Stimulated activated CD4-positive, alpha-beta T cell treated with anti-CD3 and anti-CD28 coated beads, TNF-alpha, amount 100 ng/mL, for 4 hours (primary cell): ENCODE measurements around the gene HNRNPU.

ENCODE experiments used
- DNase-seq, 3 experiments: peaks; one replicate each; pipeline ENCODE4 v3.0.0-alpha.2; 2020; ENCODE audit warnings: low read depth in 3 of 3

Gene HNRNPU

DNA sequence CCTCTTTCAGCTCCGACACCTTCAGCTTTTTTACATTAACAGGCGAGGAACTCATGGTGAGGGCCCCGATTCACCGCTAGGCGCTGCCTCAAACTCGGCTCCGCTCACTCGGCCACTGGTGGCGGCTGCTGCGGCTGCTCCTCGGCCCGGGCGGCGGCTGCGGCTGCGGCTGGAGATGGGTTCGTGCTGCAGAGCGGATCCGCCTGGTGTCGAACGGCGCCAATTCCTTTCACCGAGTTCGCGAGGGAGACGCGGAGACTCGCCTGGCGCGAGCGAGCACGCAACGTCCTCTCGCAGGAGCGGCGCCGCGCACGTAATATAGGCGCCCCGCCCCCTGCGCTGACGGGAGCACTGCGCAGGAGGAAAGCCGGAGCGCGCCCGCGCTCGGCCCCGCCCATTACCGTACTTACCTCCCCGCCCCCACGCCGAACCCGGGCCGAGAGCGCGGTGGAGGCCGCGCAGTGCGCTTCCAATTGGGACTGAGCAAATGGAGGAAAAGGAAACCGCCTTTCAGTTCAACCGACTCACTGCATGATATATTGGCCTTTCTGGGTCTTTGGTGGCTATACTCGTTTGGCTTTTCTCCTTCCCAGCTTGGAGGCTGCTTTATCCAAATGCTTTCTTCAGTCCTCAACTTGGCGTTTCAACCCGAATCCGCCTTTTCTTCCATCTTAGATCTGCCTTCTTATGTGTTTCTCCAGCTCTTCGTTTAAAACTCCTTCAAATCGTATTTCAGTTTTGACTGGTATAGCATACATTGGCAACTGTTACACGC lies at the start of gene HNRNPU:
HNRNPU (minus strand) TSS at position 291 of the 775 bp plus-strand sequence; CDS start at position 55, 236 bp downstream.
- peak; percentile 92 to 94 (median 93) for DNase-seq

DNA sequence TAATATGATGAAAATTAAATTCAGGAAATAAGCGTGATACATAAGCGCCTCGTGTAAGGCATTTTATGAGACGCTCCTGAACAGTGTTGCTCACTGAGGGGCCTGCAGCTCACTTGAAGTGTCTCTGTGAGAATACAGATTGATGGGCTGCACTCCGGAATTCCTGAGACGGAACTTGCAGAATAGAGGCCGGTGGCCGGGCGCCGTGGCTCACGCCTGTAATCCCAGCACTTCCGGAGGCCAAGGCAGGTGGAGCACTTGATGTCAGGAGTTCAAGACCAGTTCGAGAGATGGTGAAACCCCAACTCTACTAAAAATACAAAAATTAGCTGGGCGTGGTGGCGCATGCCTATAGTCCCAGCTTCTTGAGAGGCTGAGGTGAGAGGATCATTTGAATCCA lies 49.5 kb upstream of the HNRNPU start:
- no peak for DNase-seq

DNA sequence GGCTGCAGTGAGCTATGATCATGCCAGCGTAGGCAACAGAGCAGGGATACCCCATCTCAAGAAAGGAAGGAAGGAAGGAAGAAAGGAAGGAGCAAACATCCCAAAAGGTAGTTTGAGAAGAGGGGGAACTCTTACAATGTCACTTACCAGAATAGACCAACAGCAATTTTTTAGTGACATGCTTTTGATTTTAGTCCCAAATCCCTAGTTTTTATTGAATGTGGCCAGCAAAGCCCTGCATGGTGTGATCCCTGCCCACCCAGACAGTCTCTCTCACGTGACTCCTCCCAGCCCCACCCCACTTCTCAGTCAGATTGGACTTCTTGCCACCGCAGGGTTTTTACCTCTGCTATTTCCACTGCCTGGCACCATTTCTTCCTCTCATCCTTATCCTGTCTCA lies 39.8 kb upstream of the HNRNPU start:
- DNase-seq: no peak

DNA sequence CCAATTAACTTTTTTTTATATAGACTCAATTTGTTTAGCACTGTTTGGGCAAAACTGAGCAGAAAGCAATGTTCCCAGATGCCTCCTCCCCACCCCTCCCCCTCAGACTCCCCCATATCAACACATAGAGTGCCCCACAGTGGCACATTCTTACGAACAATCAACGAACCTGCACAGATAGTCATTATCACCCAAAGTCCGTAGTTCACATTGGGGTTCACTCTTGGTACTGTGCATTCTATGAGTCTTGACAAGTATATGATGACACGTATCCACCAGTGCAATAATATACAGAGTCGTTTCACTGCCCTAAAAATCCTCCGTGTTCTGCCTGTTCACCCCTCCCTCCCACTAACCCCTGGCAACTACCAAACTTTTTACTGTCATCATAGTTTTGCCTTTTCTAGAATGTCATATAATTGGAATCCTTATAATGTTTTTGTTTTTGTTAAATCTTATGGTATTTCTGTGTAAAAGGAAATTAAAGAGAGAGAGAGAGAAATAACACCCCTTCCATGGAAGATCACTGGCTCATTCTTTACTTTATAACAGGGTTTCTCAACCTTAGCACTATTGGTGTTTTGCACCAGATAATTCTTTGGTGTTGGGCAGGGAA lies 37.2 kb upstream of the HNRNPU start:
- no peak for DNase-seq

DNA sequence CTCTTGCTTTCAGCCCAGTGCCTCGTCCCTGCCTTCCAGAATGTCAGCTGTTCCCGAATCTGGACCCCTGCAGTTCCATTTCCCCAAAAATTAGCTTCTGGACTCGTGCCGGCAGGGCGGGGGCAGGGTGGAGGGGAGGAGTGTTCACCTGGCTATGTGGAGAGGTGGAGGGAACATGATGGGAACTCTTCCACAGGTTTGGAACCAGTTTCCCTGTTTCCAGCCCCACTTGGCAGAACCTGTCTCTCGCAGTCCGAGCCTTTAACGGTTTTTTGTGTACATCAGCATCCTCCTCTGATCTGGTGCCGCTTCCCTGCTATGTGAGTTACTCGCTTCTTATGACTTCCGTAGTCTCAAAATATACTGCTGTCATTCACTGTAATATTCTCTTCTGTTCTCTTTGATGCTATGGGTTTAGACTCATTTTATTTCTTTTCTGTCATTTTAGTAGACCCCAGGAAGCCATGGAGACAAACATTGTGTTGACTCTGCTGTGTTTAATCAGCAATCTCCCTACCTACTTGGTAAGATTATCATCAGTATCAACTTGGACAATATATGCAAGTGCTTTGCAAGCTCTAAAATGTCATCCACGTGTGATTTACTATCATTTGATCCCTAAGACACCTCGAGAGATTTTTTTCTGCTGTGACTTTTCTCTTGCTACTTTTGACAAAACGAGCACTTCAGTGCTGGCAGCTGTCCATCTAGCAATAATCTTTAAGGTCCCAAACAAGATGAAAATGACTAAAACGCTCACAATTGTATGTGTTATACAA lies 33.3 kb upstream of the HNRNPU start:
- no peak for DNase-seq

DNA sequence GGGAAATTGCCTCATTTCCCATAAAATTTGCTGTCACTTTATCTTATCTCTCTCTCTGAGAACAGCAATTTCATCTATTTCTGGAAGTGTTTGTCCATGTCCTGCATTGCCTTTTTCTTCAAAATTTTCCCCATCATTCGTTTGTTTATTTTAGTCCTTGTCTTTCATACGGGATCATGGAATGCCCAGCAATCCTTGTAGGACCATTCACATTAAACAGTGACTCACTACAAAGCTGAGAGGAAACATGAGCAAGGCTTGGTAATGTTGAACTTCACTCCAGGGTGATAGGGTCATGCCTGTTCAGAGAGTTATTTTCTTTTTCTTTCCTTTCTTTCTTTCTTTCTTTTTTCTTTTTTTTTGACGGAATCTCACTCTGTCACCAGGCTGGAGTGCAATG lies 32.2 kb upstream of the HNRNPU start:
- no peak for DNase-seq

DNA sequence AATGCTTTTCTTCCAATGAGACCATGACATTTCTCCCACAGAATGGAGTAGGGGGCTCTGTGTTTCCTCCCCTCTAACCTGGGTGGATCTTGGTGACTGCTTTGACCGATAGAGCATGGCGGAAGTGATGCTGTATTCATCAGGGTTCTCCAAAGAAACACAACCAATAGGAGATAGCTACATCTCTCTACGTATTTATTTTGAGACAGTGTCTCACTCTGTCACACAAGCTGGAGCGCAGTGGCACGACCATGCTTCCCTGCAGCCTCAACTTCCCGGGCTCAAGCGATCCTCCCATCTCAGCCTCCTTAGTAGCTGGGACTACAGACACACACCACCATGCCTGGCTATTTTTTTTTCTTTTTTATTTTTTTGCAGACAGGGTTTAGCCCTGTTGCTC lies 29.5 kb upstream of the HNRNPU start:
- DNase-seq: no peak

DNA sequence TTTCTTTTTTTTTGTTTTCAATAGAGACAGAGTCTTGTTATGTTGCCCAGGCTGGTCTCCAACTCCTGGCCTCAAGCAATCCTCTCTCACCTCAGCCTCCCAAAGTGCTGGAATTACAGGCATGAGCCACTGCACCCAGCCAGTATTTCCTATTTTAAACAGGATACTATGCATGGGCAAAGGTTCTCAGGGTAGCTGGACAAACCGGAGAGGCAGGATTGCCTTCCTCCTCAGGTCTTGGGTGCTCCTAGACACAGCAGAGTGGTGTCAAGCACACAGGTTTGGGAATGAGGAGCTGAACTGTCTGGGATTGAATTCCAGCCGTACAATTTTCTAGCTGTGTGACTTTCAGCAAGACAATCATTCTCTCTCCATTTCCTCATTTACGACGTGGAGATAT lies 22.9 kb upstream of the HNRNPU start:
- DNase-seq: no peak

DNA sequence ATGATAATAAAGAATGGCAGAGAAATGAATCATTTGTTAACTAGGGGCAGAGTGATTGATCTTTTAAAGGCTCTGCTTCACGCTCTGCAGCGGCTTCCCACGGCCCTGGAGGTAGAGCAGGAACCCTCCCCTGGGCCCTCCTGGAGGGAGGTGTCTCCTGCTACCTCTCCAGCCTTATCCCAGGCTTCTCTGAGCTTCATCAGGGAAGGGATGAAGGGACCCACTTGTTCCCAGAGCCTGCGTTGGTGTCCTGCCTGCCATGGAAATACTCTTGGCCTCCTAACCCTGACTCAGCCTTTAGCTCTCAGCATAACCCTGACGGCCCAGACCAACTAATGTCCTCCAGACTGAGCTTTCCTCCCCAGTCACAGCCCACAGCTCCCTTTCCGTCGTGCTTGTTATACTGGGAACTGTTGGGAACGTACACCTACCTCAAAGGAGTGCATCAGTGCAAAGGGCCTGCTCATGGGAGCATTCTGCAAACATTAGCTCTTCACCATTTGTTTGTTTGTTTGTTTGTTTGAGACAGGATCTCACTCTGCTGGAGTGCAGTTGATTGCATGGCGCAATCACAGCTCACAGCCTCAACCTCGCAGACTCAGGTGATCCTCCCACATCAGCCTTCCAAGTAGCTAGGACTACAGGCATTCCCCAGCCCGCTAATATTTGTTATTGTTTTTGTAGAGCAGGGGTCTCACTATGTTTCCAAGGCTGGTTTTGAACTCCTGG lies 17.4 kb upstream of the HNRNPU start:
- DNase-seq: no peak

DNA sequence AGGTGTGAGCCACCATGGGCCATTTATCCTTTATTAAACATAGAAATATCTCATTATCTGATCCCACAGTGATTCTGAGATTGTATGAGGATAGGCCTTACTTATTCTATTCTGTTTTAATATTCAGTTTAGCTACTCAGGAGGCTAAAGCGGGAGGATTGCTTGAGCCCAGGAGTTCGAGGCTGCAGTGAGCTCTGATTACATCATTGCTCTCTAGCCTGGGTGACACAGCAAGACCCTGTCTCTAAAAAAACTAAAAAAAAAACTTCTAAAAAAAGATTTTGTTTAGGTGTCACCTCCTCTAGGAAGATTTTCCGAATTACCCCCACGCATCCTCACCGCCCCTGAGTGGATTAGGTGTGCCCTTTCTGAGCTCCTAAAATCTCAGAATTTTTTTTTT lies 14.3 kb upstream of the HNRNPU start:
- no peak for DNase-seq

DNA sequence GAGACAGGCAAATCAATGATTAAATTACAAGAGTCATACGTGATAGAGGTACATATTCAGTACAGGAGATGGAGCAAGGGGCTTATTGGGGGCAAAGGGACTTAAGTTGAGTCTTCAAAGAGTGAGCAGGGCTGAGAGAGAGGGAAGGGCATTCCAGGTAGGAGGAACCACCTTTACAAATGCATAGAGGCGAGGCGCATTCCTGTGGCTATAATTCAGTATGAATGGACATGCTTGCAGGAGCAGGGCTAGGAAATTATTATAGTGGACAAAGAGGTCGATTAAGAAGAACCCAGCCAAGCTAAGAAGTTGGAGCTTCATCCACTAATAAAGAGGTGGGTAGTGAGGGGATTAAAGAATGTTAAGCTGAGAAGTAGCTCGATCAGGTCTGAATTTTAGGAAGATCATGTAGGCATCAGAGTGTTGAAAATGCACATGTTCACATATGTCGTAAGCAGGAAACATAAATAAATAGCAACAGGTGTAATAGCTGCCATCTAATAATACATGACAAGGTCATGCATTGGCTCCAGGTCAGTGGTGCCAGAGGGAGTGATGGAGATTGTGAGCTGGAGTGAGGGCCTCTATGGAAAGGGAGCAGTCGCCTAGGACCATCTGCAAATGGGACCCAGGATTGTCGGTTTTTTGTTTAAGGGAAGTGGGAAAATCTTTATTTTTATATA lies 12.0 kb upstream of the HNRNPU start:
- DNase-seq: no peak

DNA sequence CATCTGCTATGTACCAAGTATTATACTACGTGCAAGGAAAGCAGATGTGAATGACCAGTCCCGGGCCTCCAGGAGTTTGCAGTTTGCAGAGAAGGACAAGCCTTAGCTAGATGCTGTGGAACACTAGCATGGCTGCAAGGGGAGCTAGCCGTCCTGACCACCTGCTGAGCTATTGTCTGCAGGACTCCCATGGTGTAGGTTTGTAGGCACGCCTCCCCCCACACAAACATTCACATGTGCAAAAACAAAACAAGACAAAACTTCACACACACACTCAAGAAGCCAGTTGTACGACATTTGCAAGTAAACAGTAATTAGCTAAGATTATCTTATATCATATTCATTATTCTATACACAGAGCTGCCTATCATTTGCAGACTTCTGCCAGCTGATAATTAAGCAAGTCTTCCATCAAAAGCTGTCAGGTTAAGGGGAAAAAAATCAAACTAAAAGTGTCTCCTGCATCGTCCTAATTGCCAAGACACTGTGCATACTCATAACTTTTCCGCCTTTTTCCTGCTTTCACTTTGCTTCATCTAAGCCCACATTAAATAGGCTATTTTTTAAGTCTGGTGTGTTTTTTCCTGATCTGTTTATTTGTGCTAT lies 10.7 kb upstream of the HNRNPU start:
- DNase-seq: no peak

DNA sequence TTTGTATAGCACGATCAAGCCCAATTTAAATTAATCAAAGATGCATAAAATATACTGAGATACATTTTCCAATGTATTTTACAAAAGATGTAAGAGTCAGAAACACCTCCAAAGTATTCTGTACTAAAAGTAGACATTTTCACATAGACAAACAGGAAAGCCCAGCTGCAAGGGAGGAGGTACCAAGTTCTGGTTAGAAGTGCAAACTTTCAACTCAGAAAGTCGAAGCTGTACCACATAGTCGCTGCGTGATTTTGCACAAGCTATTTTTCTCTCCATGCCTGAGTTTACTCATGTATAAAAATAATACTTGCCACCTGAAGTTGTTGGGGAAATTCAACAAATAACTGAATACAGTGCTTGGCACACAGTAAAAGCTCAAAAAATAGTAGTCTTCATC lies 5.6 kb upstream of the HNRNPU start:
- no peak for DNase-seq

DNA sequence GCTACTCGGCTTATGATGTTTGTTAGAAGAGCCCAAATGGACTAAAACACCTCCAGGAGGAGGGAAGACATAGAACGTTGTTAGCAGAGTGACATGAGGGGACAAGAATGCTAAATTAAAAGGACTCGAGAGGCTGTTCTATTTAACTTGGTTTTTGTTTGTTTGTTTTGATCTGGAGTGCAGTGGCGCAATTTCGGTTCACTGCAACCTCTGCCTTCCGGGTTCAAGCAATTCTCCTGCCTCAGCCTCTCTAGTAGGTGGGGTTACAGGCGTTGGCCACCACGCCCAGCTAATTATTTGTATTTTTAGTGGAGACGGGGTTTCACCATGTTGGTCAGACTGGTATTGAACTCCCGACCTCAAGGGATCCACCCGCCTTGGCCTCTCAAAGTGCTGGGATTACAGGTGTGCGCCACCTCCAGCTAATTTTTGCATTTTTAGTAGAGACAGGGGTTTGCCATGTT lies 5.1 kb upstream of the HNRNPU start:
- no peak for DNase-seq

DNA sequence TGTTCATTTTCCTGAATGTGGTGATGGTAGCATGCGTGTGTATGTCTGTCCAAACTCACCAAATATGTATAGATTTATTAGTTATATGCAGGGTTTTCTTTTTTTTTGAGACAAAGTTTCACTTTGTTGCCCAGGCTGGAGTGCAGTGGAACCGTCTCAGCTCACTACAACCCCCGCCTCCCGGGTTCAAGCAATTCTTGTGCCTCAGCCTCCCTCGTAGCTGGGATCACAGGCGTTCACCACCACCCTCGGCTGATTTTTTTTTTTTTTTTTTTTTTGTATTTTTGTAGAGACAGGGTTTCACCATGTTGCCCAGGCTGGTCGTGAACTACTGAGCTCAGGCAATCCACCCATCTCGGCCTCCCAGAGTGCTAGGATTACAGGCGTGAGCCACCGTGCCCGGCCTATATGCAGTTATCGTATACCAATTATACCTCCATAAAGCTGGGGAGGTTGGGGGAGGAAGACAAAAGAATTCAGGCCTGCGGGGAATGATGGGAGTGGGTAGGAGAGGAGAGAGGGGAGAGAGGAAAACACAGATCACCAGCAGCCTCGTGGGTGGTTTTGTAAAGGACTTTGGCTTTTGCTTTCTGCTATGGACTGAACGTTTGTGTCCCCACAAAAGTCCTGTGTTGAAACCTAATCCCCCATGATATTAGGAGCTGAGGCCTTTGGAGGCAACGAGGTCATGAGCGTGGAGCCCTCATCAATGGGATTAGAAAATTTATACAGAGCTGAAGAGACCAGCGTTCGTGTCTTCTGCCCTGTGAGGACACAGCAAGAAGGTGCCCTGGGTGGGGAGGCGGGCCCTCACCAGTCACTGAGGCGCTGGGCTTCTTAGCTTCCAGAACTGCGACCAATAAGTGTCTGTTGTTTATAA lies 4.4 kb upstream of the HNRNPU start:
- DNase-seq: no peak

DNA sequence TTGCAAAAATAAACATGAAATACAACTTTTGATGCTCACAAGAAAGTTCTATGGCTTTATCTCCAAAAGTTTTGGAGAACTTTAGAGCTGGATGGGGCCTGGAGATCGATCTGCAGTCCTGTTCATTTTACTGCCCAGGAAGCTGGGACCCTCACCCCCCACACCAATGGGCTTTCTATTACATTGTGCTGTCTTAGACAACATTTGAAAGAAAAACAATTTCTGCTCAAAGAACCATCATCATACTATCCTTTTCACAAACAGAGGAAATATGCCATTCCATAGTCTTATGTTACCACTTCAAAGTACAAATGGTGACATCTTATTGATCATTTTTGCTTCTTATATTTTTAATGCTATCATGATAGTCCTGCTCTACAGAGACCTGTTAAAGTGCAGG lies 2.0 kb upstream of the HNRNPU start:
- DNase-seq: no peak

DNA sequence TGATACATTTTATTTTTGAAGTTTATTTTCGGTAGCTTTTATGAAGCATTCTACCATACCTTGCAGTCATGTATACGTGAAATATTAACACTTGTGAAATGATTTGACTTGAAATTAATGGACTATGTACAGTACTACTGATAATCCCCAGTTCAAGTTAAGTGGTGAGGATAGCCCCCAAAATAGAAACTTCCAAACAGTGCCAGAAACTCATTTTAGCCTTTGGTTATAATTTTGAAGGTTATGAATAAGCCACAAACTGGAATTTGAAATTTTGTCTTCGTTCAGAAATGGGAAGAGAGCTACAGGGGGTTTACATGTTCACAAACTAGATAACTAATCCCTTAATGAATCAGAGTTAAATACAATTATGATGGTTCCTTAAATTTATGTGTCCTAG lies 1.5 kb upstream of the HNRNPU start:
- DNase-seq: no peak

DNA sequence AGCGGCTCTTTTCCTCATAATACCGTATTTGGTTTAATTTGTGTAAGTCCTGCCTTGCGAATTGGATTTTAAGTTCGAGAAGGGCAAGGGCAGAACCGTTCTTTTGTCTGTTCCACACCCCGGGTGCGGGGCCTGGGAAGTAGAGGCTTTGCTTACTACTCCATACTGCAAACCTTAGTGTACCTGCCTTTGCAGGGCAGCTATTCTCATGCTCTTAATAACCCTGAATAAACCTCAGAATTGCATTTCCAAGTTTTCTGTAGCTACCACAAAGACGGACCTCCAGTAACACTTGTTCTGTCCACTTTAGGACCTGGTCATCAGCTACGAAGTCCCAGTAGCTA lies 657 bp upstream of the HNRNPU start:
- peak in 1 of 3 experiments; percentile 11 for DNase-seq

DNA sequence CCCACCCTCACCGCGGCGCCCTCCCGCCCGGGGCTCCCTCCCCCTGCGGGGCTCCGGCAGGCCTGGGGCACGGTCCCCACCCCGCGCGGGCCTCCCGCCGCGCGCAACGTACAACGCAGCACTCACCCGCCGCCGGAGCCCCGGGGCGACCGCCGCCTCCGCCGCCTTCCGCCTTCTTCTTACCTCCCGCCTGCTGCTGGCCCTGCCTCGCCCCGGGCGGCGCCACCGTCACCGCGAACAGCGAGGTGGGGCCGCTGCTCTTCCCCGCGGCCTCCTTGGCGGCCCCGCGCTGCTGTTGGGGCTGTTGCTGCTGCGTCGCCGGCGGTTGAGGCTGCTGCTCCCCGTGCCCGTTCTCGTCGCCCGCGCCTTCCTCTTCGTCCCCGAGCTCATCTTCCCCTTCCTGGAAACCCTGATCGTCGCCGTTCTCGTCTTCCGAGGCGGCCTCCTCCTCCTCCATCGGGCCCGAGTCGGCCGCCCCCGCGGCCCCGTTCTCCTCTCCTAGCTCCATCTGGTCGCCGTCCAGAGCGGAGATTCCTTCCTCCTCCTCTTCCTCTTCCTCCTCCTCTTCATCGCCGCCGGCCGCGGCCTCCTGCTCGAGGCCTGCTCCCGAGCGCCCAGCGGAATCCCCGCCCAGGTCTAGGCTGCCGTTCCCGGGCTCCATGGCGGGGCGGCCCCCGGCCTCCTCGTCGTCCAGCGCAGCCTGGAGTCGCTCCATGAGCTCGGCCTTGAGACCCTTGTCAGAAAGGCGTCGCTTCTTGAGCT lies 671 bp downstream of the HNRNPU start:
- DNase-seq: peak; percentile 17 to 36 (median 21)
